GM12891 (cell line): ENCODE data around the gene TMEM145.

Experiments
- POLR2A ChIP-seq: IDR thresholded peaks from 2 replicates; pipeline ENCODE4 v1.6.1; 2011; ENCODE audit warnings: low read depth, low read length, control low read depth
- TAF1 ChIP-seq: IDR thresholded peaks from 2 replicates; pipeline ENCODE4 v1.6.1; 2011; ENCODE audit warnings: low read depth, low read length, control low read depth

DNA sequence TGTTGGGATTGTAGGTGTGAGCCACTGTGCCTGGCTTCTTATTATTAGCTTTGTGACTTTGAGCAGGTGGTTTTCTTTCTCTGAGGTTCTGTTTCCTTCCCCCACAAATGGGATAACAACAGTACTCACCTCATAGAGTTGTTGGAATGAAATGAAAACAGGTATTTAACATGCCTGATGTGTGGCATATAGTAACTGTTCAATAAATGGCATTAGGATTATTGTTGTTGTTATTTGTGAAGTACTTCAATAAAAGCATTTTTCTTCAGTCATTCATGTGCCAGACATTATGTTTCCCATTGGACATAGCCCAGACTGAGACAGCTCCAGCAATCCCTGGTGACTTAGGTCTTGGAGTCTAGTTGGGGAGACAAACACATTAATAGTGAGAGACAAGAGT, 13.9 kb downstream of the TMEM145 start:
- TF ChIP-seq POLR2A (no peak), TAF1 (no peak)
